NCI-H446 (cell line): Measurements from ENCODE around the gene WIPF1.
A peak's percentile ranks its signal among the peaks of the same experiment; 100 is the strongest.

Source experiments
- DNase-seq, 2 experiments: peaks; one replicate each; lab custom pipeline; 2025; lab: John Stamatoyannopoulos, UW

WIPF1 gene

DNA sequence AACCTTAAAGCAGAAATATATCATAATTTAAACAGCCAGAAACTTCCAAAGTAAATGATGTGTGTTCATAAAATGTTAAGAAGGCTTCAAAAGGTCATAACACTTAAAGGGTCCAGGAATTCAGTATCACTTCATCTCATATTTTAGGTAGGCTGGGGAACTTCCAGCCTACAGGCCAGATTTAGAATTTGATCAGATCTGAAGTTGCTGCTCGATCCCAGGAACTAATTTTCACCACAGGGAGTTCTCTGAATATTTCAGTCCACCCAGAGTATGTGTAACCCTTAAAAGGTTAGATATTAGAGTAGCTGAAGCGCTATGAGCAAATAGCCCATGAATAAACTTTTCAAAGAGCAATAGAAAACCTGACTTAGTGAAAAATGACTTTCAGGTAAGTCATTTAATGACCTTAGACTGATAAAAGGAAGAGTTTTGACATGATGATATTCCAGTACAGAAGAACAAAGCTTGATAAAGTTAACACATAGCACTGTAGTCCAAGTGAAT, 1.7 kb downstream of the WIPF1 start:
- no peak for DNase-seq

DNA sequence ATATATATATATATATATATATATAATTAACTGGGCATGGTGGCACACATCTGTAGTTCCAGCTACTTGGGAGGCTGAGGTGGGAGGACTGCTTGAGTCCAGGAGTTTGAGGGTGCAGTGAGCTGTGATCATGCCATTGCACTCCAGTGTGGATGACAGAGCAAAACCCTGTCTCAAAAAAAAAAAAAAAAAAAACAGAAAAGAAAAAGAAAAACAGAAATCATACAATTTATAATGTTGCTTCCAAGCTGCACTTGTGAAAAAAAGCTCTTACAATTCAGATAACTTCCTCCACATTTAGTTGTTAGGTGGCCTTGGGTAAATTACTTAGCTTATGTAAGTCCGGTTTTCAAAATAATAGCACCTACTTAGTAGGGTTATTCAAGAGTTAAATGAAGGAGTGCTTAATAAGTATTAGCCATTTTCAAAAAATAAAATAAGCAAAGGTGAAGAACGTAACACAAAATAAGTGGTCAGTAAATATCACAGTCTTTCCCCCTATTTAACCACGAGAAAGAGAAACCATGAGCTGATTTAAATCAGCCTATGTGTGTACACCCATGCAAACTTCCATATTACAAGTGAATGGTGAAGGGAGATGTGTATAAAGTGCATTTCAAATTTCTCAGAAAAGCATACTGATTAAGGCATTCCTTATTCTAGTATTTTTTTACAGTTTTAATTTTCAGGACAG, 2.3 kb downstream of the WIPF1 start:
- no peak for DNase-seq

DNA sequence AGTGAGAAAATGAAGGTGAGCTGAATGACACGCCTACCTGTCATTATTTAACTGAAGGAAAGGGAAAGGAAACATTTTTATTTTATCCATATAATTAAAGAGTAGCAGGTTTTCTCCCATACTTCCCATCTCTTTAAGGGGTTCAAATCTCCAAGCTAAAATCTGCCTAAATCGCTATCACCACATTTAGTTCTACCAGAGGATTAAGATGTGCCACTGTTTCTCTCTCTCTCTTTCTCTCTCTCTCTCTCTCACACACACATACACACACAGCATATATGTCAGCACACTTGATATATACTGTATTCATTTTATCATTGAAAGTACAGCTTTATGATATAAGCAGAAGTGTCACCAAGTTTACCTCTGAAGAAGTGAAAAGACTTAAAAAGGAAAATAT, 3.1 kb downstream of the WIPF1 start:
- no peak for DNase-seq

DNA sequence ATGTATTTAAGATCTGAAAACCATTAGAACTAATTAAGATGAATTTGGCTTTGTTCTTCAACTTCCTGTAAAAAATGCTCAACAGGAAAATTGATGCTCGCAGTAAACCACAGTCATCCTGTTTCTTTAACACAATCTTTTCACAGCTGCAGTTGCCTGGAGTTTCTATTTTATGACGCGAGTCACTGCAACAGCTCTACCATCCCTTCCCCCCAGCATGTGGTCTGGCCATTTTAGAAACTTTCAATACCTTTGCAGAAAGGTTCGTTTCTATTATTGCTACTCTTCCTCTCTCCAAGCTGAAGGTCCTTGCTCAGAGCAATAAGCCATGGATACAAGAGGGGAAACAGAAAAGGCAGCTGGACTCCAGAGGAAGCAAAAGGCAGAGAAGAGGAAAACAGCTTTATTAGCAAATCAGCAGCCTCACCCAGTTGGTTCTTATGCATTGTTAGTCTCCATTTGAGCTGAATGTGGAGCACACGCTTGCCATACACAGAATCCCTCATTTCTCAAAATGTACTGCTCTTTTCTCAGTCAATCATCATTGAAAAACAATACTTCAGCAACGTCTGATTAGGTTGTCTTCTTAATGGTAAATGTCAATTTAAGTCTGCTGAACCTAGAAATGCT, 3.9 kb downstream of the WIPF1 start:
- DNase-seq: no peak

DNA sequence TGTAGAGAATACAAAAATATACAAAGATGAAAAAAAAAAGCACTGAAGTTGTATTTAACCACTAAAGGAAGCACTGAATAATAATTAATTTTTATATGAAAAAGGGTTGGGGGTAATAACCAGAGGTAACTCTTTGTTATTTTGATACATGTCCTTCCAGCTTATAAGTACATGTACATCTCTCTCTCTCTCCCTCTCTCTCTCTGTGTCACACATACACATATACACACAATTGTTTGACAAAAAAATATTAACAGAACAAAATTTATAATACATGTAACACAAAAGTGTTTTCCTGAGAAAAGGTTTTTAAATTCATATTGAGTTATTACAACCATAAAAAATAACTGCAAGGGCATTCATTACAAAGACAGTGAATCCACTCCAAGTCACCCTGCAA, 4.6 kb downstream of the WIPF1 start:
- no peak for DNase-seq

DNA sequence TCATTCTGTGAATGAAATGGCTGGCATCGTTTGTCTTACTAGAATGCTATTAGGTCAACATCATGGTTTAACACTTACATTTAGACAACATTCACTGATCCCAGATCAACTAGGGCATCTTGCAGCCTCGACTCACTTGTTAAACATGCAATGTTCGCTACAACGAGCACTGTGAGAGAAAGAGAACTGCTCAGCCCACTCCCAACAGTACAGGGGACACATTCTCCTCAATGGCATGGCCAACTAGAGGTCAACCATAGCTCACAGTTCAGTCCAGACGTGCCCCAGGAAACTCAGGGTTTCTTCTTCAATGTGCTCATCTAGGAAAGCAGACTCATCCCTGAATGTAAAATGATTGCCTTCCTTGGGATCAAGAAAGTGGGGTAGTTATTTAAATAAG, 5.9 kb downstream of the WIPF1 start:
- no peak for DNase-seq

DNA sequence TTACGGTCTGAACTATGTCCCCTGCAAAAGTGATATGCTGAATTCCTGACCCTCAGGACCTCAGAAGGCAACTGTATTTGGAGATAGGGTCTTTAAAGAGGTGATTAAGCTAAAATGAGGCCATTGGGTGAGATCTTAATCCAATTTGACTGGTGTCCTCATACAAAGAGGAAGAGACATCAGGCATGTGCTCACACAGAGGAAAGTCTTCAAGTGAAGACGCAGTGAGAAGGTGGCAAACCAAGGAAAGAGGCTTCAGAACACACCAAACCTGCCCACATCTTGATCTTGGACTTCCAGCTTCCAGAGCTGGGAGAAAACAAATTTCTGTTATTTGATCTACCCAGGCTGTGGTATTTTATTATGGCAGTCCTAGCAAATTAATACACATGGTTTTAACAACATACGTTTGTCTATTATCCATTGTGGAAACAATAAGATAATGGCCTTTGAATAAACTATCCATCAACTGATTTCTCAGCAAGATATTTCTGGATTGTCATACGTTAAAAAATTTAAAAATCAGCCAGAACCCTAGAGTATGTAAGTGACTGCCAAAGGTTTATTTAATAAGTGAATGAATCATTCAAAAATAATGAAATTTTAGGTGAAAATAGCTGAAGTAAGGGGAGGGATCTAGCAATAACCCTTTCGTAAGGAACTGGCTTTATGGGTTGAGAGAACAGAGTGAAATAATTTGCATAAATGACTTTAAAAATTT, 6.5 kb downstream of the WIPF1 start:
- DNase-seq: no peak

DNA sequence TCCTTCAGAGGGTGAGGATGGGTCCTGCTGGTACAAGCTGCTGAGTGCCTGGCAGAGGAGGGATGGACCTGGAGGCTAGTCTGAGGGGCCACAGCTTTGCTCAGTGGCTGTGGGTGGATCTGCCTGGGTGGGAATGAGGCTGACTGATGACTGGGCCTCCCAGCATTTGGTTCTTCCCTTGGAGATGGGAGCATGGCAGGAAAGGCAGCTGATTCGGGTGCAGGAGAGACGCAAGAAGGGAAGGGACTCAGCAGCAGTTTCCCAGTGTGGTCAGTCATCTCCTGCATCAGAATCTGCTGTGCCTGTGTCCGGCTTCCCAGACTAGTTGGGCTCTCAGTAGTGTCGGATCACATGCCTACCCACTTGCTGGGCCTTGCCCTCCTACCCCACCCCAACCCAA, 7.3 kb downstream of the WIPF1 start:
- no peak for DNase-seq

DNA sequence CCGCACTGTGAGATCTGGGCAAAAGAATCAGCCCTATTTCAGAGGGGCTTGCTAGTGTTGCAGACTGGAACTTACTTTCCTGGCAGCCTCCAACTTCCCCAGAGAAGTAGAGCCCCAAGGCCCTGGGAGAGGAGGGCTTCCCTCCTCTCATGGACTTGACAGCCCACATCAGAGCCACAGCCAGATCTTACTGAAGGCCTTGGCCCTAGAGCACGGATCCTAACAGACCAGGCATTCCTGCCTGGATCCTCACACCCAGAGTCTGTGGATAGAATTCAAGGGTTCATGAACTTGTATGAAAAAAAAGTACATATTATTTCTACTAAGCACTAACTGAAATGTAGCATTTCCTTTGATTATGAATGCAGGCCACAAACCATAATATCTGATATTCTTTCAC, 8.3 kb downstream of the WIPF1 start:
- DNase-seq: no peak

DNA sequence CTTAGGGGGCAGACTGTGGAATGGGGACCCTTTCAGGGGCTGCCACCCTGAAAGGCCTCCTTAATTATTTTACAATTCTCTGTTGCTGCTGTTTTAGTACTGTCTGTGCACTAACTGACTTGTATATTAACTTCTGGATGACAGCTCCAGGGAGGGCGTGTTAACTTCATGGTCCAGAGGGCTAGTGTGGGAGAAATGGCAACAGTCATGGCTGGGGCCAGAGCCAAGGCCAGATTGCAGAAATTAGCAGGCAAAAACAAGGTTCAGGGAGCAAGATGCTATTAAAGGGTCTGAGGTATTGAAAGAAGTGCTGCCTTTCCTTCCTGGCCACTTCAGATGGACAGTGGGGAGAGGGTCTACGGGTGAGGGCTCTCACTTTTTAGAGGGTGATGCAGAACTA, 9.1 kb downstream of the WIPF1 start:
- DNase-seq: no peak

DNA sequence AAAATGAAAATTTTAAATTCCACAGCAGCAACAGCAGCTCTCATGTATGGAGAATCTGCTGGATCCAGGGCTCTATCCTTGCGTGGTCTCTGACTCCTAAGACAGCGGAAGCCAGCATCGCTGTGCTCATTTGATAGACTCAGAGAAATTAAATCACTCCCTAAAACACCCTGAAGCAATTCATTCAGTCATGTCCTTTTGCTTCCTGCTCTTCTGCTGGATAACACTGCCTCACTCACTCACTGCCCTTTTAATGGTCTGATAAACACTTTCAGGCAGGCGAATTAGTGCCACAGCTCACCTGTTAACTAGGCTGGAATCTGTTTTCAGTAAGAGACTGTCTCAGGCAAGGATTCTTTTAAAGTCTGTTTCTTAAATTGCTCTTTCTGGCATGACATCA, 10.0 kb downstream of the WIPF1 start:
- DNase-seq: no peak

DNA sequence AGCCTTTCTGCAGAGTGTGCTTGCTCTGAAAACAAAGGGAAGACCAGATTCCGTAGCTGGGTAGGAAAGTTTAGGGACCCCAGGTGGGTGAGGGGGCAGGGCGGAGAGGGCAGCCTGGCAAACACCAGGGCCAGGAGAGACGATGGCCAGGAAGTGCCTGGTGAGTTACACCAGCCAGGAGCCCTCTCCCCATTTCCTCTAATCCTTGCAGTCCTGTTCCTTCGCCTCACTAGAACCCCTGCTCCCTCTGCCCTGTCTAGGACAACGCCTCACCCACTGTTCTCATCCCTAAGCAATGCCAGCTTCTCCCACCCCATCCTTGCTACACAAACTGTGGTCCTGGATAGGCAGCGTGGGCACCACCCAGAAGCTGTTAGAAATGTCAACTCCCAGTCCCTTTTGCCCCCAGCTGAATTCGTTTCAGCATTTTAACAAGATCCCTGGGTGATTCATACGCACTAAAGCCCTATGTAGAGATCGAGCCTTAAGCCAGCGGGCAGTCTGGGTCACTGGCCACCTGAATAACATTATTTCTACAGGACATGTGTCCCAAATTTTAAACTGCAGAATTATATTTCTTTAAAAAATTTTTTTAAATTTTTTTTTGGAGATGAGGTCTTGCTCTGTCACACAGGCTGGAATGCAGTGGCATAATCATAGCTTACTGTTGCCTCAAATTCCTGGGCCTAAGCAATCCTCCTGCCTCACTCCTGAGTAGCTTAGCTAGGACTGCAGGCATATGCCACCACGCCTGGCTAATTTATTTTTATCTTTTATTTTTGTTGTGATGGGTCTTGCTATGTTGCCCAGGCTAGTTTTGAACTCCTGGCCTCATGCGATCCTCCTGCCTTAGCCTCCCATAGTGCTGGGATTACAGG, 10.9 kb downstream of the WIPF1 start:
- no peak for DNase-seq

DNA sequence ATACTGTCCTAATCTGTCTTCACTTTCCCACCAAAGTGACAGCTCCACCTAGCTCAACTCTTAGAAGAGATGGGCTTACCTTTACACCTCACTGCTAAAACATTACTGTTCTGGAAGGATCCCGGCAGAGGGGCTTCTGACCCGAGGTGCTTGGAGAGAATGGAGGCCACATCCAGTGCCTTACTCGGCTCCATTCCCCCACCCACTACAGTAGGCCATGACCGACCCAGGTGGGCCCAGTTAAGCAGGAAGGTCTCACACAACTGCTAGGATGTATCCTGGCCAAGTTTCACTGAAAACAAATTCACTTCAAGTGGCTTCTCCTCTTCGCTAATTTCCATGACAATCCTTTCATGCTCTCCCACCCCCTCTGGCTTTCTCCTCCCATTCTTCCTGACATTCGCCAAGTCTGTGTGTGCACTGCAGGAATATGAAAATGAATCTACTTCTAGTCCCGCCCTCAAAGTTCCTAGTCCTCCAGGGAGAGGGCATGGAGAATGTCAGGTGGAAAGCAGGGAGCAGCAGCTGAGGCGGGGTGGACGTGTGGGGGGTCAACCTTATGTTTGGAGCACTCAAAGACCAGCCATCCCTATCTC, 11.8 kb downstream of the WIPF1 start:
- DNase-seq: no peak

DNA sequence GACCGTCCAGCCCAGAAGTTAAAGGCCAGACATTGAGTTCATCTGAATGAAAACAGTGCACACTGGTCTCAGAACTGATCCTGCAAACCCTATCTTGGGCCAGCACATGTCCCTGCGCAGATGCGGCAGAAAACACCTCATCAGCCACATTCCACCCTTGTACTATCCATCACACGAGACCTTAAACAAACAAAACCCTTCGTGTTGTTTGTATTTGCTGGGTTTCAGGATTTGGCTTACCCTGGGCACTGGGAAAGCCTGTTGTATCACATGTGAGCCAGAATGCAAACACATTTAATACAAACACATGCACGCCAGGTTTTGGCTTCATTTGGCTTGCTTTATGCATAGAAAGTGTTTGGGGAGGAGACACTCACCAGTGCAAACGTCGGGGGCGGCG, 12.5 kb downstream of the WIPF1 start:
- DNase-seq: peak in 1 of 2 experiments; percentile 24

DNA sequence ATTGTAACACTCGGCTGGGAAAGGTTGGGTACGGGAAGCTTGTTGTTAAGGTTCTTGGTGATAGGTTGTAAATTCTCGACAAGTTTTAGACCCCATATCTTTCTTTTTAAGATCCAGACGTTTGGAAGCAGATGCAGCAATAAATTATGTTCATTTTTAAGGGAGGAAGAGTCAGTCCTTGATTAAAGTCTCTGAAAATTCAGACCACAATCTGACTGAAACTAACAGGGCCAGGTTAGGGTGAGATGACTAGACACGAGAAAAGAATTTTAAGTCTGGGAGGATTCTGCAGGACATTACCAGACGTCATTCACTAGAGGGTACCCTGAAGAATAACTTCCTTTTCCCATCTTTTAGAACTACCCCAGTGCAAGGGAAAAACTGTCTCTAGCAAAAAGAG, 16.1 kb downstream of the WIPF1 start:
- no peak for DNase-seq

DNA sequence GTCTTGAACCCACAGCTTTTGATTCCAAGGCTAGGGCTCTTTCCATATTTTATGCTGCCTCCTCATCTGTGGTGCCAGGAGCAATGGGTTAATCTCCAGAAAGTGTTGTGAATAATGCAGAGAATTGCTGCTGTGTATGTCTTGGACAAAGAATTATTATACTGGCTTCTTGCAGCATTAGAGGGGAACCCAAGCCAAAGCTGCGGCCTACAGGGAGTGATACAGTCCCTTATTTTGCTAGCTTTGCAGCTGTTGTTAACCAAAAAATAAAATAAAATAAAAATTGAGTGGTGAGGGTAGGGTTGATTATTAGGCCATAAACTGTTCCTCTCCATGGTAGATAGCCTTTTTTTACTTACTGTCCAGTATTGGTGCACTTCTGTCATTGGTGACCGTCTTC, 16.7 kb downstream of the WIPF1 start:
- no peak for DNase-seq

DNA sequence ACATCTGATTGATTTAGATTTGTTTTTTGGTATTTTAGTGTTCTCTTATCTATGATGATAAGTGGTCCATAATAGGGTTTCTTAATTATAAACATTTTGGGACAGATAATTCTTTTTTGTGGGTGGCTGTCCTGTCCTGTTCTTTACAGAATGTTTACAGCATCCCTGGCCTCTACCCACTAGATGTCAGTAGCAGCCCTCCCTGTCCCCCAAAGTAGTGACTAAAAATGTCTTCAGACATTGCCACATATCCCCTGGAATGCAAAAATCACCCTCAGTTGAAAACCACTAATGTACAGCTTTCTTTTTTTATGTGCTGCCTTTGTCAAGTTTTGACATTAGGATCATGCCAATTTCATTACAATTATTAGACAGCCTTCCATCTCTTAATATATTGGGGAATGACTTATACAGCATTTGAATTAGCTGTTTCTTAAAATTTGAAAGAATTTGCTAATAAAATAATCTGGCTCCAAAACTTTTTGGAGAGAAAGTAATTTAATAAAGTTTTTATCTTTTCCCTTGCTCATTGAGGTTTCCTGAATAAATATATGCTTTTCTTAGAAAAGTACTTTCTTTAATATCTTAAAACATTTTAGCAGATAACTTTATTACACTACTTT, 19.5 kb downstream of the WIPF1 start:
- DNase-seq: no peak

DNA sequence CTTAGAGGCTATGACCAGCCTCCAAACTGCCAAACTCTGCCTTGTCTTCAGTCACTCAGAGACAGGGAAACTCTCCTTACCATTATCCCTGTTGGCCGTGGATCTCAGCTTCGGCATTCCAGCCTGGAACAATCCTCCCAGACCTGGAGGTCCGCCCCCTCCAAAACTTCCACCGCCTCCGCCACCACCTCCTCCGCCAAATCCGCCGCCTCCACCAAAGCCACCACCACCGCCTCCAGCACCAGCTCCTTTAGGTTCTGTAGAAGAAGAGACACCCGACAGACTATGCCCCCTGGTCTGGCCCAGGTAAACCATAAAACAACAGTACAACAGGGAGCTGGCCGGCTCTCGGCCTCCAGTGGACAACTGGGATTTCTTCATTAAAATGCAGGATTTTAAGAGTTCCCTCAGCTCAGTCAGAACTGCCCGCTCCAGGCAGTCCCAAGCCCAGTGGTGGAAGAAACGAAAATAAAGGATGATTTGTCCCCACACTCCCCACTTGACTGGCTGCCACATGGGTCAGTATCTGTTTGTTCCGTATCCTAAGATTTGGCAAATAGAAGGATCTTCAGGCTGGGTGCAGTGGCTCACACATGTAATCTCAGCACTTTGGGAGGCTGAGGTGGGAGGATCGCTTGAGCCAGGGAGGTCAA, 22.4 kb downstream of the WIPF1 start:
- no peak for DNase-seq

DNA sequence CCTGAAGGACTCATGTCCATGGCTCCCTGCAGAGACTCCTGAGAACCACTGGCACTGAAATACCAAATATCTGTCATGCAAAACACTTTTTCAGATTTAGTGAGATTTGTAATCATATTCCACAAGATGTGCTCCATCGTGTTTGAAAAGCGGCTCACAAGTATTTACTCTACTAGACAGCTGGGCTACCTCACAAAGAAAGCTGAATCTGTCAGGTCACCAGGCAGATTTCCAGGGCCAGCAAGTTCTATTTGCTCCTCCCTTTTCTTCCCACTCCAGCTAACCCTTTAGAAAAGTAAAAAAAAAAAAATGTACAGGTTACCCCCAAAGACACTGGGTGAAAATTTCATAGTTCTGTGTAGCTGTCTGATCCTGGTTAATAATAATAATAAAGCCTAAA, 22.9 kb downstream of the WIPF1 start:
- peak in 1 of 2 experiments; percentile 49 for DNase-seq

DNA sequence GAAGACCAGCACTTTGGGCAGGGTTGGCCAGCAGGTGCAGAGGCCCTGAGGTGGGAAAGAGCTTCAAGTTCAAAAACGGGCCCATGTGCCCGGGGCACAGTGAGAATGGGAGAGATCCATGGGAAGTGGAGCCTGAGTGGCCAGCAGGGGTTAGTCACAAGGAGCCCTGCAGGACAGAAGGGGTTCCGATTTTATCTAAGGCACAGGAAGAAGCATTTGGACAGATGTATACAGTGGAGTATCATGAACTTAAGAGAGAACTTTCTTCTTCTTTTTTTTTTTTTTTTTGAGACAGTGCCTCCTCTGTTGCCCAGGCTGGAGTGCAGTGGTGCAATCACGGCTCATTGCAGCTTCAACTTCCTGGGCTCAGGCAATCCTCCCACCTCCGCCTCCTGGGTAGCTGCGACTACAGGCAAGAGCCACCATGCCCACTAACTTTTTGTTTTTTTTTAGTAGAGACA, 24.0 kb downstream of the WIPF1 start:
- no peak for DNase-seq

DNA sequence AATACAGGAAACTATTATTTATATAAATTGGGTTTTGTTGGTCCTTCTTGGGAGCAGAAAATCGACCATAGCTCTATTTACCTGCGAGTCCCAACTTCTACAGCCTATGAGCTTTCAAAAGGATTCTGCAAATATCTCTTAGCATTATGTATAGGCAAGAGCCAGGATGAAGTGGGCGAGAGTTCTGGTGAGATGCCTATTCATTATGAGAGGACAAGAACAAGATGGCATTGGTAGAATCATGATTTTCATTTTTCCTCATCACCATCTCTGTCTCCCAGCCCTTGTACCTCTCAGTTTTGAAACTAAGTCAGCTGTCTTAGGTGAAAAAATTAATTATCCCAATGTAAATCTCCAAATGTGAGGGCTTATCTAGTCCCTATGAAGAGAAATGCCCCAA, 25.0 kb downstream of the WIPF1 start:
- no peak for DNase-seq
